Muscle of arm (tissue), 14 donors: Measurements from ENCODE around the gene HOXB7. TPM values are rescaled to one million over a fixed set of nuclear protein-coding genes. Genes with fewer than 3 reads are reported as not detected.

ENCODE experiments used
- DNase-seq: peaks from one replicate; pipeline ENCODE4 v3.0.0-alpha.2; 2013
- long read RNA-seq, 11 donors: transcript quantifications; one replicate each; lab custom pipeline, GENCODE V29; 2026
- polyA plus RNA-seq, 12 donors: library from polyadenylated mRNA; unstranded; fragments of 120-200 nt; gene quantifications; one replicate each; pipeline ENCODE4 v1.2.1, GENCODE V29; 2013; ENCODE audit not compliant: insufficient read length in 12 of 12

The HOXB7 gene
- 10 to 100 TPM in 1 of 12 donors, 1 to 10 TPM in 10, not detected in 1; 1.5 to 12.5 (median 2.2) TPM for polyA plus RNA-seq
- long read RNA-seq, donor 1, transcript HOXB7-201 (2 exons, 1,371 nt) = major isoform, 38 of 40 reads
- long read RNA-seq, donor 1, partial matches to known transcripts = 0 of 40 reads
- long read RNA-seq, donor 1, other reads (novel, unspliced or antisense) = 0 of 40 reads
- long read RNA-seq, donor 2, partial matches to known transcripts = 0 of 1 reads
- long read RNA-seq, donor 2, other reads (novel, unspliced or antisense) = 0 of 1 reads
- long read RNA-seq, donor 3, partial matches to known transcripts = 0 of 1 reads
- long read RNA-seq, donor 3, other reads (novel, unspliced or antisense) = 0 of 1 reads
- long read RNA-seq, donor 4 = 0 reads
- long read RNA-seq, donor 5, transcript HOXB7-201 (2 exons, 1,371 nt) = major isoform, 6 of 6 reads
- long read RNA-seq, donor 5, partial matches to known transcripts = 0 of 6 reads
- long read RNA-seq, donor 5, other reads (novel, unspliced or antisense) = 0 of 6 reads
- long read RNA-seq, donor 6 = 0 reads
- long read RNA-seq, donor 7, partial matches to known transcripts = 0 of 3 reads
- long read RNA-seq, donor 7, other reads (novel, unspliced or antisense) = 0 of 3 reads
- long read RNA-seq, donor 8, partial matches to known transcripts = 0 of 3 reads
- long read RNA-seq, donor 8, other reads (novel, unspliced or antisense) = 0 of 3 reads
- long read RNA-seq, donor 9, transcript HOXB7-201 (2 exons, 1,371 nt) = major isoform, 6 of 6 reads
- long read RNA-seq, donor 9, partial matches to known transcripts = 0 of 6 reads
- long read RNA-seq, donor 9, other reads (novel, unspliced or antisense) = 0 of 6 reads
- long read RNA-seq, donor 10, partial matches to known transcripts = 0 of 4 reads
- long read RNA-seq, donor 10, other reads (novel, unspliced or antisense) = 0 of 4 reads
- long read RNA-seq, donor 11, partial matches to known transcripts = 0 of 3 reads
- long read RNA-seq, donor 11, other reads (novel, unspliced or antisense) = 0 of 3 reads

- peak; percentile 49 for DNase-seq
These were observed at the start of gene HOXB7 for GRCh38 chr17:48610282-48611211. Gene HOXB7, minus strand, starts transcription at chr17:48611017. Its CDS starts 99 bp downstream, at chr17:48610918.

GRCh38 chr17:48655913-48656312 is 45.1 kb upstream of the HOXB7 start:
- DNase-seq = no peak

- DNase-seq = no peak
These were observed 38.9 kb upstream of the HOXB7 start for GRCh38 chr17:48649741-48650140.

- no peak for DNase-seq
These were observed 37.1 kb upstream of the HOXB7 start for GRCh38 chr17:48647963-48648245.

GRCh38 chr17:48647103-48647962 is 36.5 kb upstream of the HOXB7 start:
- no peak for DNase-seq

- DNase-seq = no peak
These were observed 35.6 kb upstream of the HOXB7 start for GRCh38 chr17:48646183-48647102.

GRCh38 chr17:48645639-48646182 is 34.9 kb upstream of the HOXB7 start:
- DNase-seq = no peak

- no peak for DNase-seq
These were observed 34.2 kb upstream of the HOXB7 start for GRCh38 chr17:48644910-48645557.

GRCh38 chr17:48644159-48644558 is 33.3 kb upstream of the HOXB7 start:
- DNase-seq = no peak

GRCh38 chr17:48643697-48644012 is 32.8 kb upstream of the HOXB7 start:
- no peak for DNase-seq

- no peak for DNase-seq
These were observed 32.3 kb upstream of the HOXB7 start for GRCh38 chr17:48642843-48643696.

GRCh38 chr17:48642059-48642842 is 31.4 kb upstream of the HOXB7 start:
- DNase-seq = no peak

- DNase-seq = no peak
These were observed 30.8 kb upstream of the HOXB7 start for GRCh38 chr17:48641541-48642058.

GRCh38 chr17:48640858-48641180 is 30.0 kb upstream of the HOXB7 start:
- DNase-seq = no peak

GRCh38 chr17:48639982-48640857 is 29.4 kb upstream of the HOXB7 start:
- no peak for DNase-seq

GRCh38 chr17:48639136-48639535 is 28.3 kb upstream of the HOXB7 start:
- no peak for DNase-seq
